HG03175 (cell line): Measurements from ENCODE around the gene LRRC75B.

Experiments used
- ATAC-seq: cut with Tn5 transposase; IDR thresholded peaks from one replicate; pipeline ENCODE4 v1.9.1; 2021; ENCODE audit warnings: mild to moderate bottlenecking, moderate library complexity; ENCODE audit not compliant: unreplicated experiment

The LRRC75B gene

DNA sequence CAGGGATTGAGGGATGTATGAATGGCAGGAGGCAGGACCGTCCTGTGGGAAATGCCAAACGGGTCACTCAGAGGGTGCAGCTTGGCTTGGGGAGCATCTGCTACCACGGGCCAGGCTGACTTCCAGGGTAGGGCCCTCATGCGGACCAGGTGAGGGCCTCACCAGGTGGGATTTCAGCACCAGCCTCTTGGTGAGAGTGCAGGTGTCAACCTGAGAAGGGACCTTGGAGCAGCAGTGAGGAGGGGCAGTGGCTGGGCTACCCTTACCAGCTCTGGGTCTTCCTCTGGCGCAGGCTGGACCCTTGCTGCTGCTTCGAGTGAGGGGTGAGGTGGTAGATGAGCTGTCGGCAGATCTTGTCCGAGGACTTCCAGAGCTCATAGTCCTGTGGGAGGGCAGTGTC, 4.9 kb downstream of the LRRC75B start:
- no peak for ATAC-seq

- no peak for ATAC-seq
Measured at GRCh38 chr22:24587251-24587650, 5.6 kb downstream of the LRRC75B start.

- no peak for ATAC-seq
Measured at GRCh38 chr22:24585927-24586546, 6.8 kb downstream of the LRRC75B start.

DNA sequence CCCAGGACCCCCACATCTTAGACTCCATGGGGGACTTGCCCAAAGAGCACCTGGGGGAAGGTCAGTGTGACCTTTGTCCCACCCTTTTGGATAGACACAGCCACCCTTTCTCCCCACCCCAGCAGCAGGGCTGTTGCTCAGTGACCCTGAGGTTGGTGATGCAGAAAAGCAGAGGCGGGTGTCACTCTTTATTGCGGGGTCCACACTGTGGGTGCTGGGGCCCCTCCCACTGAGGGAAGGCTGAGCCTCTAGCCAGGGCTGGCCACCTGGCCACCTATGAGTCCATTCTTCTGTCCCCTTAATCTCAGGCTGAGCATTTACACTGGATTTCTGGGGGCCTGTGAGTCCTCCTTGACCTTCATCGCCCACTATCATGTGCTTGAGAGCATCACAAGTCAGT, 7.4 kb downstream of the LRRC75B start:
- ATAC-seq, result no peak

GRCh38 chr22:24584871-24585411, 7.9 kb downstream of the LRRC75B start:
- no peak for ATAC-seq

DNA sequence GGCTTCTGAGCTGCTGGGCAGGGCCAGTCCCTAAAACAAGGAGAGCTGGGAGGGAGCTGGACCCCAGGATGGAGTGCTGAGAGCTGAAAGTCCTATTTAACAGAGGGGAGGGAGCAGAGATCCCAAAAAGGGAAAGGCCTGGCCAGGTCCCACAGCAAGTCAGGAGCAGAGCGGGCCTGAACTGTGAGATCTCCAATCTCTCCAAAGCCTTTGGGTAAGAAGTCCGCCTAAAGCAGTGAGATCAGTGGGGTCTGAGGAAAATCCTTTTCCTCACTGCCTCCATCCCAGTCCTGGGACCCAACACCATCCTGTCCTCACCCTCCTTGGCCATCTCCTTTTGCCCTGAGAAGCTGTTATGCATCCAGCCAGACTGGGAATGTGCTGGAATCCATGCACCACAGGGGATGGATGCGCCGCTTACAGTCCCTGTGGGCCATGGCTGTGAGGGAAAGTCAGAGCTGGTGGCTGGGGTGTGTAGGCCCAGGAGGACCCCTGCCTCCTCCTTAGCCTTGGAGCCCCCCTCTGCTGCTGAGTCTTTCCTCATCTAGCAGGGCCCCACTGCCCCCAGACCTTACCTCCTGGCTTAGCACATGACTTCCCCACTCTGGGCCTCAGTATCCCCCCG, 8.6 kb downstream of the LRRC75B start:
- no peak for ATAC-seq

- ATAC-seq, result no peak
Measured at GRCh38 chr22:24583221-24584165, 9.4 kb downstream of the LRRC75B start.

DNA sequence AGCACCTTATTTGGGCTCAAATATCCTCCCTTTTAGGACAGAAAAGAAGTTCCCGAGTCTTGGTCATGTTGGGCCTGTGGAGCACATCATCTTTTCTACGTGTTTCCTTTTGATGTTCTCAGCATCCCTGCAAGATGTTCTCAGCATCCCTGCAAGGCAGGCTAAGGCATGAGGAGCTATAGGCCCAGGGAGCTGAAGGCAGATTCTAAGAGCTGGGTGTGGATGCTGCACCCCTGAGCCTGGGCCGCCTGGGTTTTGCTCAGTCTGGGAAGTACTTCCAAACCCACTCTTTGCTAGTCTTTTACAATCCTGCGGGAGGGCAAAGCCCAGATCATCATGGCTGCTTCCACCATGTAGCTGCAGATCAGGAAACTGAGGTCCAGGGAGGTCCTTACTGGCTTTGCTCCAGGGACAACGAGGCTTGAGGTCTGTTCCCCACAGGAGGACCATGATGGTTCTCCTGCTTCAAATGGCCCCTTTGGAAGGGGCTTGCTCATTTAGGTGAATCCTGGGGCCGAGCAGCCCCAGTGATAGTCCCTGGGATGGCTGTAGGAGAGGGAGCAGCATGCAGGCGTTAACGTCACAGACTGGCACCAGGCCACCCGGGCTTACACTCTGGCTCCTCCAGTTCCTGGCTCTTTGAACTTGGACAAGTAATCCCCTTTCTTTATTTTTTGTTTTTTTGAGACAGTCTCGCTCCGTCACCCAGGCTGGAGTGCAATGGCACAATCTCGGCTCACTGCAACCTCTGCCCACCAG, 10.6 kb downstream of the LRRC75B start:
- no peak for ATAC-seq

DNA sequence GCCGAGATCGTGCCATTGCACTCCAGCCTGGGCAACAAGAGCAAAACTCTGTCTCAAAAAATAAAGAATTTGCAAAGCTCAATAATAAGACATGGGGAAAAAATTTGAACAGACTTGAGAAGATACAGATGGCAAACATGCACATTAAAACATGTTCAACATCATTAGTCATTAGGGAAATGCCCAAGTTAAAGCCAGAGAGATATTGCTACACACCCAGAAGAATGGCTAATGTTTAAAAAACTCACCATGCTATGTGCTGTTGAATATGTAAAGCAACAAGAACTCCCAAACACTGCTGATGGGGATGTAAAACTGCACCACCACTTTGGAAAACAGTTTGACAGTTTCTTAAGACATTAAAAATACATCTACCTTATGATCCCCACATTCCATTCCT, 12.6 kb downstream of the LRRC75B start:
- ATAC-seq, result no peak

DNA sequence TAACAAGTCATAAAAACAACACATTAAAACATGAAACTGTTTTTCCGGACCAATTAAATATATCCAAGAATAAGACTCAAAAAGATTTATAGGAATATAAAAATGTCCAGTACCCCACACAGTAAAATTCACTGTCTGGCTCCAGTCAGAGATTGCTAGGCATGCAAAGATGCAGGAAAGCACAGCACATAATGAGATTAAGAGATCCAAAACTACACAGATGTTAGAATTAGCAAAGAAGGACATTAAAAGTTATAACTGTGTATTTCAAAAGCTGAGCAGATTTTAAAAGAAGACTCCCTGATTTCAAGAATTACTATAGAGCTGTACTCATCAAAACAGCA, 13.6 kb downstream of the LRRC75B start:
- no peak for ATAC-seq

GRCh38 chr22:24578355-24579257, 14.3 kb downstream of the LRRC75B start:
- no peak for ATAC-seq

DNA sequence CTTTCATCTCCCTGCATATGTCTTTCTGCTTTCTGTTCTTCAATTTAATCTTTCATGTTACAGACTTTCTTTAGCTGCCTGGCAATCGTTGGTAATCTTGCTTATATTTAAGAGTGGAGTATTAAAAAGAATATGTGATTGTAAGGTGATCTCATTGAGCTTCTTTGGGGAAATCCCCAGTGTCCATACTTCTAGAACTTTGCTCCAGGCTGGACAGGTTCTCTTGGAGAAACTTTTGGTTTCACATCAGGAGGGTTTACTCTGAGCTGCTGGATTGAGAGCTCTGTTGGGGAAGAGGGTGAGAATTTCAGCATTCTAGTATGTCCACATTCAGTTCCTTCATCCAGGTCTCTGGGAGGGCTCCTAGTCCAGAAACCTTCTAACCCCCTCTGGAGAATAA, 16.1 kb downstream of the LRRC75B start:
- ATAC-seq, result no peak

GRCh38 chr22:24571266-24571665, 21.6 kb downstream of the LRRC75B start:
- ATAC-seq, result no peak

DNA sequence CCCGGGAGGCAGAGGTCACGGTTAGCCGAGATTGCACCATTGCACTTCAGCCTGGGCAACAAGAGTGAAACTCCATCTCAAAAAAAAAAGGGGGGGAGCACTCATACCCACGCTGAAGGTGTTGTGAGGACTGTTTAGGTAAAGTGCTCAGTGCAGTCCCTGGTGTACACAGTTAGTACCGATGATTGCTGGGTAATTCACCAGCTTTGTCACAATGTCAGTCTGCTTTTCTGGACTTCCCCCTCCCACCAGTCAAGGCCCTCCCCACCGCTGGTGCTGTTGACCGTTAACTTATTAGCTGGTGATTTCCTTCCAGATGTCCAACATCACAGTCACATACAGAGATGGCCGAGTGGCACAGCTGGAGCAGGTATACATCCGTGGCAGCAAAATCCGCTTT, 25.2 kb downstream of the LRRC75B start:
- no peak for ATAC-seq

DNA sequence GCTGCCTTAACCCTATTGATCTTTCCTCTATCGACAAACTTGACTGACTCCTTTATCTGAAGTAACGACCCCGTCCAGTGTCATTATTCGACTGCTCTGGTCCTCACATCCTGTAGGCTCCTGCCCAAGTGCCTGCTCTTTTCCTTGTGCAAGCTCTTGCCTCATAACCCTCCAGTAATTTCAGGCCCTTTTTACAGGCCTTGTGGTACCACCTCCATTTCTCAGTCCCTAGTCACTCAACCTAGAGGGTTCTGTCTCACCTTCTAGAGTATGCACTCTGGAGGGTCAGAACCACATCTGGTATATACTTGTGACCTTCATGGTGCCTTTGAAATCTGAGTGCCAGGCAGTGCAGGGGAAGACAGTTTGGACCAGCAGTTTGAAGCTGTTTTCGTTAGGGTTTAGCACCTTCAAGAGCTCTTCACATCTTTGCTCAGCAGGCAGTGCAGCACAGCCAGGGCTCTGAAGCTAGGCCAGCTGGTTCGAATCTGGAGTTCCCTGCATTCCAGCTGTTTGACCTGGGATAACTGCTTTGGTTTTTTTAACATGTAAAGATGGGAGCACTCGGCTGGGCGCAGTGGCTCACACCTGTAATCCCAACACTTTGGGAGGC, 25.9 kb downstream of the LRRC75B start:
- no peak for ATAC-seq

DNA sequence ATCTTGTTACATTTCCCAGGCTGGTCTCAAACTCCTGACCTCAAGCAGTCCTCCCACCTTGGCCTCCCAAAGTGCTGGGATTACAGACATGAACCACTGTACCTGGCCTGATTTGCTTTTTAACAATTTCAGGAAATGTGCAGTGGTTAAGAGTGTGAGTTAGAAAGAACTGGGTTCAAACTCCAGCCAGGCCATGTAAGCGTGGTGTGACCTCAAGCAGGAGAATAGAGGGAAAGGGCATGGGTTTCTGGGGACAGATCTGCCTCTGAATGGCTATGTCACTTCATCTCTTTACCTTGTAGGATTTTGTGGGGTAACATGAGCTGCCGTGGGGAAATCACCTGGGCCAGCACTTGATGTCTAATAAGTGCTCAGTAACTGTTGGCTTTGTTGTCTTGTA, 27.8 kb downstream of the LRRC75B start:
- no peak for ATAC-seq

DNA sequence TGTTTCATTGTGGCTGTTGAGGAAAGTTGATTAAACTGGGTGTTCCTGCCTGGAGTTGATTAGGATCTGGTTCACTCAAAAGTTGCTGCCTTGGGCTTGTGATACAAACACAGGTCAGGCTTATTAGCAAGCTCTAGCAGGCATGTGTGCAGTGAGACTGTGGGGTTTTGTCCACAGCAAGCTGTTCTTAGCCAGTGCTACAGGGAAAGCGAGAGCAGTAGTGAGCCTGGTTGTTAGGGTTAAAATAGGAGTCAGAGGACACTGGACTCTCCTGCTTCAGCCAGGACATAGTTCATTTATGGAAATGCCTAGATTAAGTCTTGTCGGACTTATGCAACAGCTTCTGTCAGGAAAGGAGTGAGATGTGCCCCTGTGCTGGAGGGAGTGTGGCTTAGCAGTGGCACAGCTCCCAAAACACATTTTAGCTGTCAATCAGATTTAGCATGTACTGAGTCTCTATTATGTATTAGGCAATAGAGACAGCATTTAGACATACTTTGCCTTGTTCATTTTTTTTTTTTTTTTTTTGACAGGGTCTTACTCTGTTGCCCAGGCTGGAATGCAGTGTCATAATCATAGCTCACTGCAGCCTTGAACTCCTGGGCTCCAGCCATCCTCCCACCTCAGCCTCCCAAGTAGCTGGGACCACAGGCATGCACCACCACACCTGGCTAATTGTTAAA, 28.4 kb downstream of the LRRC75B start:
- ATAC-seq, result no peak

DNA sequence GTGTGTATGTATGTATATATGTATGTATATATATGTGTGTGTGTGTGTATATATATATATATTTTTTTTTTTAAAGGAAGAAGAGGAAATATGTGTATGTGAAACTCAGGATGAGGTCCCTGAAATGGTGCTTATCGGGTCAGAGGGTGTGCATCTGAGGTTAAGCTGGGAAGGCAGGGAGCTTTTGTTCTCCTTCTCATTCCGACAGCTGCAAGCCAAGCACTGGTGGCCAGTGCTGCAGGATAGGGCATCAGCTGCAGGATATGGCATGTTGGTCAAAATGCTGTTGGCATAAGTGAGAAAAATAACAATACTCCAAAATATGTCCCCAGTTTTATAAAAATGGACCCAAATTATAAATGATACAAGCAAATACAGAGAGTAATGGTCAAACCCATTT, 29.6 kb downstream of the LRRC75B start:
- ATAC-seq, result no peak

- no peak for ATAC-seq
Measured at GRCh38 chr22:24559471-24559870, 33.4 kb downstream of the LRRC75B start.
